Bone marrow (tissue), 2 donors: ENCODE results near the gene ZNF518B.
"Not testable (repeated sequence)": the region's sequence is repeated elsewhere in the genome, so short reads cannot be mapped to it uniquely, and the experiment has no call there.

Experiments
- DNase-seq, 2 donors: peaks; one replicate each; lab custom pipeline; 2025; lab: John Stamatoyannopoulos, UW

The ZNF518B gene

DNA sequence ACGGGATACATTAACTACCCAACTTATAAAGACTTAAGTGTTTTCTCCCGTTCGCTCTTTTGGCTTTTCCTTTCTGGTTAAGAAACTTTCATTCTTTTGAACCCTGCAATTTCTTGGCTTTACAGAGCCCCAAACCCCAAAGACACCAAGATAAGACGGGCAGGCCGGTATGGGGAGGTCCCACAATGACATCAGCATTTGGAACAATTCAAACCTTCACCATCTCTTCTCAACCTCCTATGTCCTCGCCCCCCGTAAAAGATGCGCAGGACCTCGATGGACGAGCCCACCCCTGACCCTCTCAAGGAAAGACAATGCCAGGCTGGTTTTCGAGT is 999 bp downstream of the ZNF518B start:
- no peak for DNase-seq

DNA sequence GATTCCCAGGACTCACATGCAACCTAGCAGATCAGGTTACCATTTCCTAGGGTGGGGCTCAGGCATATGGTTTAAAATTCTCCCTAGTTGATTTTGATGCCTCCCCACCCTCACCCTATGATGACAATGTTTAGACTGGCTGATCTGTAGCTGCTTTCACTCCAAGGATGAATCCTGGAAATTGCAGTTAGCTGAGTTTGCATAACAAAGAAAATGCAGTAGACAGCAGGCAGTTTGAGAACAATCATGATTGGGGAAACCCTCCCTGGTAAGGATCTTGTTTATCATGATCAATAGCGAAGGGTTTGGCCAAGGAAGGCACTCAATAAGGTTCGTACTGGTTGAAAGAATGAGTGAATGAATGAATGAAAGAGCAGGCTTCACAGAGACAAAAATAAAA is 2.1 kb downstream of the ZNF518B start:
- DNase-seq = no peak

DNA sequence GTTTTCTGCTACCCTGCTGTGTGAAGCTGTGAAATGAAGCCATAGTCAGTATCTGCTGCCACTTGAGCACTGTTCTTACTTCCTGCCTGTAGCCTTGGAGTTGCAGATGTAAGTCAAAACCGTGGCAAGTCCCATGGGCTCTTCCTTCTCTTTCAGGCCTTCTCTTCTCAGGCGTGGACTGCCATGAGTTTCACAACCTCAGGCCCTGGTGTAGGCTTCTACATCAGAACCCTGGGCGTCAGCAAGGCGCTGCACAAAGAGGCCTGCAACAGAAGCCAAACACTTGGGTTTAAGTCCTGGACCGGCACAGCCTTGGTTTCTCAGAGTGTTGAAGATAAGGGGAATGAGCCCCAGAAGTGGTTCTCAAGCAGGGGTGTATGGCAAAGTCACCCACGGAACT is 2.5 kb downstream of the ZNF518B start:
- no peak for DNase-seq

DNA sequence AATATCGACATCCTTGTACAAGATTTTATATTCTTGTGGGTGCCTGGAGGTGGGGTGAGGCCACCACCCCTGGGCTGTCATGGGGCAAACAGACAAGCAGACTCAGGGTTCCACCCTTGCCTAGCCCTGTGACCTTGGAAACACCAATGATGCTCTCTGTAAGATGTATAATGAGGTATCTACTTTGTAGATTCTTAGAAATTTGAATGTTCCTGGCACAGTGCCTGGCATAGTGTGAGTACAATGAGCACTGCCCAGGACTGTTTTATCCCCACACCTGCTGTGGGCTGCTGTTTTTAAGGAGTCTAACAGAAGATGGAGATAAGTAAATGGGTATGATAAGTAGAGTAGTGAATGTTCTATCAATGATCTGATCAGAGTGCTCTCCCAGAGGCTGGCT is 3.1 kb downstream of the ZNF518B start:
- DNase-seq = no peak

DNA sequence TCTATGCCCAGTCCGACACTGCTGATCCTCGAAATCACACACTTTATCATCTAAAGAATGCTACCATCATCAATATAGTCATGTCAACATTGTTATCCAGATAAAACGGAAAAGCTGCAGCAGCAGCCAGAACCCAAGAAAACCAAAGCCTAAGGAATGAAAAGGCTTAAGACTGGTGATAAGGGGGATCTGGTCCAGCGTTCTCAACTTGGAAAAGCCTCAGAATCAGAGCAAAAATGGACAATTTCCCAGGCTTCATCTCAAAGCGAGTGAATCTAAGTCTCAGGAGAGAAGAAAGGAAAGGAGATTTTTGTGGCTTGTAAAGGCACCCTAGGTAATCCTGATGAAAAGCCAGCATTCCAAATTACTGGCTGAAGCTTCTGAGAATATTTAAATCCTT is 8.2 kb downstream of the ZNF518B start:
- no peak for DNase-seq

DNA sequence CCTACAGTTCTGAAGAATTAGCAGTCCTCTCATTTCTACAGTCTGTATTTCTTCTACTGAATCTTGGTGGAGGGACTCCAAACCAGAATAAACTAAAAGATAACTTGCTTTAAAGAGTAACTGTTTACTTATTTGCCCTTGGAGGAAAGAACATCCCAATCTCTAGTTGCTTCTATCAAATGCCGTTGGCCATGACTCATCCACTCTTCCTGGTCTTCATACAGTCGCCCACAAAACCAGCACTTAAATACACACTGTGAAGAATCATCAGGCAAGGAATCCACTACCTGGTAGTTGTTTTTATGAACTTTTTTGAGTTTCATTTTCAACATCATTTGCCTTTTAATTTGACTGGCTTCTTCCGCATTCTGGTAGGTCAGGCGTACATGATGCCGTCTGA is 14.2 kb downstream of the ZNF518B start:
- peak in 1 of 2 donors; percentile 1 for DNase-seq

DNA sequence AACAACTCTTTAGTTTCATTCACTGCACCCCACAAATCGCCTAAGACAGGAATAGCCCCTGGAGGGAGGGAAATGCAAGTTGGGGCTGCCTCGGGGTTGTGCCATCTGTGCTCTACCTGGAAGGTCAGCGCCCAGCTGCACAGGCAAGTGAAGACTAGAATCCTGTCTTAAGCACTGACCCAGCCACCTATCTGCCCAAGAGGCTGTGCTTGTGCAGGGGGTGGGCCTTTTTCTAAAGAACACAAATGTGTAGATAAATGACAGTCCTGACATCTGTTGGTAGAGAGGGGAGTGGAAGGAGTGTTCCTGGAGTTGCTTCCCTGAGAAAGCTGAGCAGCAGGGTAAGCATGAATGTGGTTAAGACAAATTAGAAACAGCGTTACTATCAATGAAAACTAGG is 15.7 kb downstream of the ZNF518B start:
- no peak for DNase-seq

DNA sequence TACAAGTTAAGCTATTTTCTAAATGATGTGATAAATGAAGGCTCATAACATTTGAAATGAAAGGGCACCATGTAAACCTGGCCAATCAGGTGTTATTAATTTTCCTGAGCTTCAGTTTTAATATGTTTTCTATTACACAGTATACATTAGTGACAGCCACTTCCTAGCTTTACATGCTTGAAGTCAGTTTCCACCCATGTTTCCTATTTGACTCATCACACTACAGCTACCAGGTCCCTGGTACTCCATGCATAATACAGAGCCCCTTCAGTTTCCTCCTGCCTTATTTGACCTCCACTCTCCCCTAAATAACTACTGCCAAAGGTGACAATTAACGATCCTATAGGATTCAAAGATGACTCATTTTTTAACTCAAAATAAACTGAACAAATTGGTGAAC is 18.3 kb downstream of the ZNF518B start:
- DNase-seq = no peak

DNA sequence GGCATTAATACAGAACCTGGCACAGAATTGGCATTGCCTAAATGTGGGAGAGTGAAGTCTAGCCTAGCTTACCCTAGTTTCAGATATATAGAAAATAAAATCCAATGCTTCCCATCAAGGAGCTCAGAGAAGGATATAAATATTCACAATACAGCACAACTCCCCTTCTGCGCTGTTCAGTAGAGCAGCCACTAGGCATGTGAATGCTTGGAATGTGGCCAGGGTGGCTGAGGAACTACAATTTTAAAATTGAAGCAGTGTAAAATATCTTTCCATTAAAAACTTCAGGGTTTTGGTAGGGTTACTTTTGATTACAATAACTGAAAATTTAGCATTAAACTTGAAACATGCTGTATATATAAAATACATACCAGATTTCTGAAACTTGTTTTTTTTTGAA is 19.5 kb downstream of the ZNF518B start:
- DNase-seq = no peak

DNA sequence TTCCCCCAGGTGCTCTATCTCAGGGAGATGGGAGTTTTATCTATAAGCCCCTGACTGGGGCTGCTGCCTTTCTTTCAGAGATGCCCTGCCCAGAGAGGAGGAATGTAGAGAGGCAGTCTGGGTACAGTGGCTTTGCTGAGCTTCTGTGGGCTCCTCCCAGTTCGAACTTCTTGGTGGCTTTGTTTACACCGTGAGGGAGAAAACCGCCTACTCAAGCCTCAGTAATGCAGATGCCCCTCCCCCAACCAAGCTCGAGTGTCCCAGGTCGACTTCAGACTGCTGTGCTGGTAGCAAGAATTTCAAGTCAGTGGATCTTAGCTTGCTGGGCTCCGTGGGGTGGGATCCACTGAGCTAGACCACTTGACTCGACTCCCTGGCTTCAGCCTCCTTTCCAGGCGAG is 29.5 kb downstream of the ZNF518B start:
- not testable (repeated sequence) for DNase-seq

DNA sequence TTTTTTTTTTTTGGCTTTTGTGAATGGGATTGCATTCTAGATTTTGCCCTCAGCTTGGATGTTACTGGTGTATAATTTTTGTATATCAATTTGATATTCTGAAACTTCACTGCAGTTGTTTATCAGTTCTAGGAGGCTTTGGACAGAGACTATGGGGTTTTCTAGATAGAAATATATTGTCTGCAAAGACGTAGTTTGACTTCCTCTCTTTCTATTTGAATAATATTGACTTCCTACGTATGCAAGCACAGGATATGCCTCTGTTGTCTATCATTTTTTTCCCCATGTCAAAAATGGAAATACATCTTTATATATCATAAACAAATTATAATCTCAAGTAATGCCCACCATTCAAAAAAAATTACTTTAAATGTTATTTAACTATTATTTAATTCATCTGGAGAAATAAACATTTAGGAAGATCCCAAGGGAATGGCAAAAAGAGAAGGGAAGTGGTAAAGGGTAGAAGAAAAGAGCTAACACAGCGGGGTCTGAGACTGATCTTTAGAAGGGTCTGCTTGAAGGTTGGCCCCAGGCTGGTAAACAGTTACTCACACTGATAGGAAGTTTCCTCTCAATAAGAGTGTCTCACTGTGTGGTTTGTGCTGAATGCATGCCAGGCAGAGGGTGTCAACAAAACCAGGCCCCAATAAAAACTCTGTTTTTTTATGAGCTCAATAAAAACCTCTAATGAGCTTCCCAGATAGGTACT is 35.7 kb downstream of the ZNF518B start:
- DNase-seq = no peak

DNA sequence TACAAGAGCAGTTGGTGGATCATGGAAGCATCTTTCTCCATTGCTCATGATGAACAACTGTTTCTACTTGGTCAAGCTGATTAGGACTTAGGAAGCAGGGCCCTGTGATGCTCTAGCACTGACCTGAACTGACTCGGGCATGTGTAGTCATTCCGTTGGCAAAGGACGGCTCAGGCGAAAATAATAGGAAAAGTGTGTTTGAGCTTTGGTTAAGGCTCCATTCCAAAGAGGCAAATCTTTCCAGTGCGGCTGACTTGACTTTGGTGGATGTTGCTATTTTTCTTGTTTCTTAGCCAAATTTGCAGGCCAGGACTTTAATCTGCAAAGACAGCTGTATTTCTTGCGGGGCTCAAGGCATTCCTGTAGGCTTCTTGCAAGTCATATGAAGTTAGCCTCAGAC is 39.5 kb downstream of the ZNF518B start:
- no peak for DNase-seq

DNA sequence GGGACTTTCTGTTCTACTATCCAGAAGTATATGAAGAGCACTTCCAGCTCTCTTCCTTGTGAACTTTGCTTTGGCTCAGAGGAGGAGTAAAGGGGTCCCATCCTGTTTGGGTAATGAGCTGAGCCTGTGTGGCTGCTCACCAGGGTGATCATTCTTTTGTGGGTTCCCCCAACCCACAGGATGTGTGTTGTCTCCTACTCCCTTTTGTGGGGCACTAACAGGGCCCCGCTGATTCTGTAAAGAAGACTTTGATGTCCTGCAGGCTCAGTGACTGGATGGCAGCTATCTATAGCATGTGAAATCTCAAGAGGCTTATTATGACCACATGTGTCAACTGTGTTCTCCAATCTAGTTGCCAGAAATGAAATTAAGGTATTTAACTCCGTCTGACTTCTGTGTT is 40.8 kb downstream of the ZNF518B start:
- DNase-seq = no peak

DNA sequence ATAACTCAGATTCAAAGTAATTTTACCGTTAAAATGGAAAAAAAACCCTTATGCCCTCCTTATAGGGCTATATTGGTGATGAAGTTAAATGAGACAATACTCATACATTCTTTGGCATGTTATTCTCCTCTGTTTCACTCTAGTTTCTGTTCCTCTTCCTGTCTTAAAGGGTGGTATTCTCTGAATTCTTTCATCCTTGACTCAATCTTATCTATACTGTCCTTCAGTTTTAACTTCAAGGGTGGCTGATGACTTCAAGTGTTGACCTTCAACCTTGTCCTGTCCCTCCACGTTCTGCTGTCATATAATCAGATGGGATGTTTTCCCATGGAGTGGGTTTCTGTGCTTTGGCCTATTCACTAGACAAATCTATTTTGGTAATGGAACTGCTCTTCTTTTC is 44.0 kb downstream of the ZNF518B start:
- DNase-seq = no peak

DNA sequence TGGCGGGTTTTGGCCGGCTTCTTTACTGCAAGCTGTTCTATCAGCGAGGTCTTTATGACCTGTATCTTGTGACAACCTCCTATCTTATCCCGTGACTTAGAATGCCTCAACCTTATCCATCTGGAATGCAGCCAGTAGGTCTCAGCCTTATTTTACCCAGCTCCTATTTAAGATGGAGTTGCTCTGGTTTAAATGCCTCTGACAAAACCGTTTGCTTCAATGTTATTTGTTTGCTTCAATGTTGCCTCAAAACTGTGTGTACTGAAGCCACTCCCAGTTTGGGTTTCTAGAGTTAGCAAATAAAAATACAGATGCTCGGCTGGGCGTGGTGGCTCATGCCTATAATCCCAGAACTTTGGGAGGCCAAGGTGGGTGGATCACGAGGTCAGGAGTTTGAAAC is 51.6 kb downstream of the ZNF518B start:
- no peak for DNase-seq

DNA sequence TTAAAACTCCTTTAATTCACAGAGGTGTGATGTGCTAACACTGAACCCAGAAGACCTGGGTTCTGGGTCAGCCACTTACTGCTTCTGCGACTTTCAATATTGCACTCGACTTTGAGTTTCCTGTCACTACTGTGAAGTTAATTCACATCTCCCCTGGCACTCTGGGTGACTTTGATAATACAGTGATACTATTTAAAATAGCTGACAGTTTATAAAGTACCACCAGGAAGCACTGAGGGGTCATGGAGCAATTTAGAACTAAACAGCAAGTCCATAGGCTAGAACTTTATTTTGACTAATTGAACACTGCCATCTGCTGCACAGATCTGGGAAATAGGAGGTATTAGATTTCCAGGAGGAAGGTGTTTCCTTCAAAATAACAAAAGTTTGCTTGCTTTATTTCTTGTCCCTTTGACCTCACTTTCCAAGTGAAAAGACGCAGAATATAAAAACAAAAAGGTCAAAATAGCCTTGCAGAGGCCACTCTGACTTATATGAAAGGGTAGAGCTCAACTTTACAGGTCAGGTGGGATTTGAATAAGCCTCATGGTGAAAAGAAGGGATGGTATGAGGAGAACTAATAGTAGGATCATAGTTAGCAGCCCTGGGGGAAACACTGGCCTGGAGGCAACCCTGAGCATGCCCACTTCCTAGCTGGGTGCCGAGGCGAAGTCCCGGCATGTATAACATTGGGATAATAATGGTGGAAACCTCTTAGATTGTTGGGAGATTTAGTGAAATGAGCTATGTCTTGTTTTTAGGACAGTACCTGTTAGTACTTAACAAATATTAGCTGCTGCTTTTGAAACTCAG is 53.4 kb downstream of the ZNF518B start:
- peak in 1 of 2 donors; percentile 47 for DNase-seq

DNA sequence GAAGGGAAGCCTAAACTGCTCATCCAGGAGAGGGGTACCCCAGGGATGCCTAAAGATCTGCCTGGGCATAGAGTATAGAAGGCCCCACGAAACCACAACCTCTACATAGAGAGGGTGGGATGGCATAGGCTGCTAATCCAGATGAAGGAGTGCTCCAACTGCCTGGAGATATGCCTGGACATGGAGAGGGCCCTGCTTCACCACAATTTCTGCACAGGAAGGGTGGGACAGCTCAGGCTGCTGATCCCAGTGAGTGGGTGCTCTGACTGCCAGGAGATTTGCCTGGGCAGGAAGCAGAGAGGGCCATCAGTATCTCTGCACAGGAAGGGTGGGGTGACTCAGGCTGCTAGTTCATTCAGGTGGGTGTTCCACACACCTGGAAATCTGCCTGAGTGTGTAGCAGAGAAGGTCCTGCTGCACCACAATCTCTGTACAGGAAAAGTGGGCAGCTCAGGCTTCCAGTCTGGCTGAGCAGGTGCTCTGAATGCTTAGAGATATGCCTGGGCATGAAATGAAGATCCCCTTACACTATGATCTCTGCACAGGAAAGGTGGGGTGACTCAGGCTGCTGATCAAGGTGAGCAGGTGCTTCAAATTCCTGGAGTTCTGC is 61.1 kb downstream of the ZNF518B start:
- DNase-seq = no peak
